Lower lobe of right lung (tissue), 2 donors: ENCODE data around the gene SP100. TPM values are rescaled to one million over a fixed set of nuclear protein-coding genes. Genes with fewer than 3 reads are reported as not detected.
"Not testable (repeated sequence)": the region's sequence is repeated elsewhere in the genome, so short reads cannot be mapped to it uniquely, and the experiment has no call there.

ENCODE experiments used
- ATAC-seq, 2 donors: fragments of 200-7000 bp; cut with Tn5 transposase; one replicate each; pipeline ENCODE4 v1.9.1; 2020 to 2022; ENCODE audit warnings: mild to moderate bottlenecking in 2 of 2, moderate library complexity in 2 of 2
- DNase-seq: peaks from one replicate; pipeline ENCODE4 v3.0.0-alpha.2; 2020
- H3K27ac ChIP-seq: fragments of 200-600 bp; one replicate; pipeline ENCODE4 v1.8.0; 2022
- H3K27me3 ChIP-seq: fragments of 200-600 bp; one replicate; pipeline ENCODE4 v1.8.0; 2022; ENCODE audit warnings: low read depth
- H3K36me3 ChIP-seq: fragments of 200-600 bp; one replicate; pipeline ENCODE4 v1.8.0; 2022; ENCODE audit warnings: mild to moderate bottlenecking
- H3K4me1 ChIP-seq: fragments of 200-600 bp; one replicate; pipeline ENCODE4 v1.8.0; 2022
- H3K4me3 ChIP-seq: fragments of 200-600 bp; one replicate; pipeline ENCODE4 v1.8.0; 2022; ENCODE audit warnings: mild to moderate bottlenecking
- H3K9me3 ChIP-seq: fragments of 200-600 bp; one replicate; pipeline ENCODE4 v1.8.0; 2022
- intact Hi-C: fragments of 100-400 bp; cut with DNase I; formaldehyde crosslinking; loops from one replicate; pipeline ENCODE4 v1.11.0; 2022
- total RNA-seq: library from RNA; stranded (reverse); fragmentation: NEBNext Ultra II Directional; extraction: Animal tissue kit (Norgen Biotek cat#: 25700); gene quantifications from one replicate; pipeline ENCODE4 v1.2.1, GENCODE V29; 2021
- TF ChIP-seq, protein P1 (sequence below): fragments of 200-600 bp; IDR thresholded peaks from one replicate; pipeline ENCODE4 v1.8.0; 2022; ENCODE audit warnings: antibody characterized with exemption, mild to moderate bottlenecking
- donor health status: DM: no; HTN: yes; CAD: no; lungs with severe emphysema.

SP100 gene
- total RNA-seq, 1 donor from 2014 or later: 162 TPM

DNA sequence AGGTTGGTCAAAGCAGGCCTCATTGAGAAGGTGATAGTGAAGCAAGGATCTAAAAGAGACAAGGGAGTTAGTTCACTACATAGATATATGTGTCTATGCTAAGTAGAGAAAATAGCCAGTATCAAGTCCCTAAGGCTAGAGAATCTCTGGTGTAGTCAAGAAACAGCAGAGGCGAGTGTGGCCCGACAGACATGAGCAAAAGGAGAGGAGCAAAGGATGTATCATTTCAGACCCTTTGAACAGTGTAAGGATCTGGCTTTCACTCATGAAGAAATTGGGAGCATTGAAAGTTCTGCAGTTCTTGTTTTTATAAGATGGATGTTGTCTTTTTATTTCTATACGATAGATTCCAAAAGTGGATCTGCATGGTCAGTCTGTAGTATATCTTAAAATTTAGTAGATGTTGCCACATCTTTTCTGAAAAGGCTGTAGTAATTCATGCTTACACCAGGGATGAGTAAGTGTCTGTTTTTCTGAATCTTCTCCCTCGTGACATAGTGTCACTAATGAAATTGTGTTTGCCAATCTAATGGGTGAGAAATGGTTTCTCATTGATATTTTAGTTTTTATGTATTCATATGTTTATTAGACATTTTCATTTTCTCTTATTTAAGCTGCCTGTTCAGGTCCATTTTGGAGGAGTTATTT is 18.8 kb downstream of the SP100 start:
- intact Hi-C loops: no loop called here
- TF ChIP-seq, protein P1, sequence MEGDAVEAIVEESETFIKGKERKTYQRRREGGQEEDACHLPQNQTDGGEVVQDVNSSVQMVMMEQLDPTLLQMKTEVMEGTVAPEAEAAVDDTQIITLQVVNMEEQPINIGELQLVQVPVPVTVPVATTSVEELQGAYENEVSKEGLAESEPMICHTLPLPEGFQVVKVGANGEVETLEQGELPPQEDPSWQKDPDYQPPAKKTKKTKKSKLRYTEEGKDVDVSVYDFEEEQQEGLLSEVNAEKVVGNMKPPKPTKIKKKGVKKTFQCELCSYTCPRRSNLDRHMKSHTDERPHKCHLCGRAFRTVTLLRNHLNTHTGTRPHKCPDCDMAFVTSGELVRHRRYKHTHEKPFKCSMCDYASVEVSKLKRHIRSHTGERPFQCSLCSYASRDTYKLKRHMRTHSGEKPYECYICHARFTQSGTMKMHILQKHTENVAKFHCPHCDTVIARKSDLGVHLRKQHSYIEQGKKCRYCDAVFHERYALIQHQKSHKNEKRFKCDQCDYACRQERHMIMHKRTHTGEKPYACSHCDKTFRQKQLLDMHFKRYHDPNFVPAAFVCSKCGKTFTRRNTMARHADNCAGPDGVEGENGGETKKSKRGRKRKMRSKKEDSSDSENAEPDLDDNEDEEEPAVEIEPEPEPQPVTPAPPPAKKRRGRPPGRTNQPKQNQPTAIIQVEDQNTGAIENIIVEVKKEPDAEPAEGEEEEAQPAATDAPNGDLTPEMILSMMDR: no peak

DNA sequence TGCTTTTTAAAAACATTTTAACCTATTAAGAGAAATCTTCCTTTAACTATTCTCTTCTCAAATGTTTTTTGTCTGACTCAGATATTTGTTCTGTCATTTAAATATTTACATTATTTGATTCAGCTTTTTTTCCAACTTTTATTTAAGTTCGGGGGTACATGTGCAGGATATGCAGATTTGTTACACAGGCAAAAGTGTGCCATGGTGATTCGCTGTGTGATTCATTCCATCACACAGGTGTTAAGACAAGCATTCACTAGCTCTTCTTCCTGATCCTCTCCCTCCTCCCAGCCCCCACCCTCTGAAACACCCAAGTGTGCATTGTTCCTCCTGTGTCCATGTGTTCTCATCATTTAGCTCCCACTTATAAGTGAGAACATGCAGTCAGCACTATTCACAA is 19.4 kb downstream of the SP100 start:
- TF ChIP-seq, protein P1: no peak
- H3K4me1 ChIP-seq: peaks cover 39% of the 10 kb centered on the region

More for the DNA sequence above, 18.8 kb downstream of the SP100 start:
- Histone ChIP-seq H3K27ac (no peak overlapping the region), H3K4me1 (peaks cover 37% of the 10 kb centered on the region), H3K9me3 (no peaks in the 10 kb centered on the region), H3K4me3 (no peak overlapping the region), H3K36me3 (no peaks in the 10 kb centered on the region), H3K27me3 (no peaks in the 10 kb centered on the region)
- ATAC-seq (no peak), DNase-seq (no peak)

DNA sequence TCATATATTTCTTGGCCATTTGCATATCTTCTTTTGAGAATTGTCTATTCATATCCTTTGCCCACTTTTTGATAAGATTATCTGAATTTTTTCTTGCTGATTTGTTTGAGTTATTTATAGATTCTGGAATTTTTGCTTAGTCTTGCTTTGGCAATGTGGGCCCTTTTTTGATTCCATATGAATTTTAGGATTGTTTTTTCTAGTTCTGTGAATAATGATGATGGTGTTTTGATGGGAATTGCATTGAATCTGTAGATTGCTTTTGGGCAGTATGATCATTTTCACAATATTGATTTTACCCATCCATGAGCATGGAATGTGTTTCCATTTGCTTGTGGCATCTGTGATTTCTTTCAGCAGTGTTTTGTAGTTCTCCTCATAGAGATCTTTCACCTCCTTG is 23.1 kb downstream of the SP100 start:
- H3K9me3 ChIP-seq, DNase-seq, H3K27ac ChIP-seq, H3K4me3 ChIP-seq, intact Hi-C loops, ATAC-seq, H3K27me3 ChIP-seq: not testable (repeated sequence)
- H3K36me3 ChIP-seq: peaks cover 14% of the 10 kb centered on the region
- peaks cover 38% of the 10 kb centered on the region for H3K4me1 ChIP-seq

More for the DNA sequence above, 19.4 kb downstream of the SP100 start:
- Histone ChIP-seq H3K4me3 (no peak overlapping the region), H3K27me3 (no peaks in the 10 kb centered on the region), H3K27ac (no peak overlapping the region), H3K9me3 (no peaks in the 10 kb centered on the region), H3K36me3 (no peaks in the 10 kb centered on the region)
- ATAC-seq: no peak
- no peak for DNase-seq
- intact Hi-C loops: no loop called here

DNA sequence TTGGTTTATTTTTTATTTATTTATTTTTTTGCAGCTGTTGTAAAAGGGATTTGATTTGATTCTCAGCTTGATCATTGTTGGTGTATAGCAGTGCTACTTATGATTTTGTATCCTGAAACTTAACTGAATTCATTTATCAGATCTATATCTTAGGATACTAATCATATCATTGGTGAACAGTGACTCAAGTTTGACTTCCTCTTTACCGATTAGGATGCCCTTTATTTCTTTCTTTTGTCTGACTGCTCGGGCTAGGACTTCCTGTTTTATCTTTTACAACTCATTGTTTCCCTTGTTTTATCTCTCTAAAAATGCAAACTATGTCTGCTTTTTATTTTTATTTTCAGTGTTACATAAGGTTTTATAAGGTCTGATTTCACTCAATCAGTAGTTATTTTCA is 23.6 kb downstream of the SP100 start:
- DNase-seq: no peak
- H3K27ac ChIP-seq: no peak overlapping the region
- H3K4me3 ChIP-seq: no peak overlapping the region
- peaks cover 19% of the 10 kb centered on the region for H3K36me3 ChIP-seq
- H3K4me1 ChIP-seq: peaks cover 33% of the 10 kb centered on the region
- no peaks in the 10 kb centered on the region for H3K9me3 ChIP-seq
- intact Hi-C loops: no loop called here
- no peak for ATAC-seq
- TF ChIP-seq, protein P1: no peak
- H3K27me3 ChIP-seq: no peaks in the 10 kb centered on the region

DNA sequence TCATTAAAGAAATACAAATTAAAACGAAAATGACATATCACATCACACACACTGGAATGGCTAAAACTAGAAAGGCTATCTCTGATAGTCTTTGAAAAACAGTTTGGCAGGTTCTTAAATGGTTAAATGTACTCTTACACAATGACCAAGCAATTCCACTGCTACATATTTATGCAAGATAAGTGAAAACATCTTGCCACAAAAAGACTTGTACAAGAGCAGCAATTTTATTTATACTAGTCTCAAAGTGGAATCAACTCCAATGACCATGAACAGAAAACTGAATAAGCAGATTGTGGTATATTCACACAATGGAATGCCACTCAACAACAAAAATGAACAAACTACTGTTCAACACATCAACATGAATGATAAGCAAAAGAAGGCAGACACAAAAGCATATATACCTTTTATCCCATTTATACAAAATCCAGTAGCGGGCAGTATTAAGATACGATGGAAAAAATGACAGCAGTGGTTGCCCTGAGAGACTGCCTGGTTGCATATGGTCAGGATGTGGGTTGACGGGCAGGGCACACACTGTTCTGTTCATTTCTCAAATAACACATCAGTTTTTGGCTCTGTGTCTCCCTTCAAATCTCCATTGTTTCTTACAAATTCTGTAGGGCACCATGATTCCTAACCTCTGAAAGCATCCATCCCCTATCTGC is 25.4 kb downstream of the SP100 start:
- Histone ChIP-seq H3K36me3 (peaks cover 37% of the 10 kb centered on the region), H3K4me3 (no peak overlapping the region), H3K27ac (peak overlapping the region; percentile 63), H3K4me1 (peaks cover 30% of the 10 kb centered on the region), H3K27me3 (no peaks in the 10 kb centered on the region), H3K9me3 (no peaks in the 10 kb centered on the region)
- ATAC-seq (peak; percentile 82 to 89), DNase-seq (no peak)
- TF ChIP-seq, protein P1: no peak
- intact Hi-C loops: no loop called here

DNA sequence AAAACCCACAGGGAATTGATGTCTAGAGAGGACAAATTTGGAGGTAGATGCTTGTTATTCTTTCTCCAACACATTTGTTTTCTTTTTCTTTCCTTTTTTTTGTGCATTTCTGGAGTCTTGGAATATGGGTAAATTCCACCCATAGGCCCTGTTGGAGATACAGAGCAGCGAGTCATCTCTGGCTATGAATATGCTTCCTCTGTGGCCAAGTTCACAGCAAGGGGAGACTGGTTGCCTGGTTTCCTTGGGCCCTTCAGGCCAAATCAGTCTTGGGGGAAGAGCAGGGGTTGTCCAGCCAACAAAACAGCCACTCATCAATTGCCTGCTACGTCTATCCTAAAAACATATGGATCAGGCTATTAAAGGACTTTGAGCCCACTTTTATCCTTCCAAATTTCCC is 27.5 kb downstream of the SP100 start:
- intact Hi-C loops: no loop called here
- peaks cover 44% of the 10 kb centered on the region for H3K4me1 ChIP-seq
- no peak for DNase-seq
- H3K4me3 ChIP-seq: no peak overlapping the region
- H3K27ac ChIP-seq: no peak overlapping the region
- peaks cover 58% of the 10 kb centered on the region for H3K36me3 ChIP-seq
- H3K9me3 ChIP-seq: no peaks in the 10 kb centered on the region
- no peaks in the 10 kb centered on the region for H3K27me3 ChIP-seq
- TF ChIP-seq, protein P1: no peak
- ATAC-seq: no peak
